Panc1 (cell line): ENCODE data around the gene MN1.

Experiments used
- CTCF ChIP-seq: fragments of 450-650 bp; IDR thresholded peaks from 2 replicates; pipeline ENCODE4 v1.5.1; 2017; ENCODE audit warnings: mild to moderate bottlenecking
- POLR2AphosphoS5 ChIP-seq: IDR thresholded peaks from 2 replicates; pipeline ENCODE4 v1.6.1; 2012; ENCODE audit warnings: mild to moderate bottlenecking, low read depth, low read length, moderate library complexity
- REST ChIP-seq, 2 experiments: IDR thresholded peaks; 2 replicates each; pipeline ENCODE4 v1.6.1; 2011 to 2012; ENCODE audit warnings: low read depth in 2 of 2, control low read depth in 1 of 2, low read length in 1 of 2, mild to moderate bottlenecking in 1 of 2, moderate library complexity in 1 of 2; ENCODE audit not compliant: insufficient read depth in 1 of 2
- TCF7L2 ChIP-seq: IDR thresholded peaks from 2 replicates; pipeline ENCODE4 v1.6.1; 2011; ENCODE audit warnings: mild to moderate bottlenecking, low read depth, low read length, inconsistent platforms

DNA sequence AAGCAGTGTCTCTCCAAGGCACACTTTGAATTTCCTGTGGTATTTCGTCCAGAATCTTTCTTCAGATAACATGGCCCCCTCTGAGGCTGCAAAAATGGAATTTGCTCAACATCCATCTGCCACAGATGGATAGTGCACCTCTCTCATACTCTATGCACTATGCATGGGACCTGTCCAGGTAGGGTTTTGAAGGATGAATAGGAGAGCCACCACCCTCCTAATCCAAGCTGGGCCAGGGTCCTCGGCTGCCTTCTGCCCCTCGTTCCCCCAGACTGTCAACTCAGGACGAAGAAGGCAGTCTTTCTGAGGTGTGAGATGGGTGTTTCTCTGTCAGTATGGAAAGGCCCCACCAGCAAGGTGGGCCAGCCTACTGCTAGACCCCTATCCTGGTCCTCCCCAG is 56.4 kb downstream of the MN1 start:
- TF ChIP-seq CTCF = no peak
- no peak for TF ChIP-seq POLR2AphosphoS5
- no peak for TF ChIP-seq REST (IDR thresholded peaks at IDR 0.05; ENCODE audit: insufficient read depth in 1 of 2, low read depth in 2 of 2, low read length in 1 of 2)
- no peak for TF ChIP-seq TCF7L2
